ENCODE measurements around the gene ACOT7.

DNA sequence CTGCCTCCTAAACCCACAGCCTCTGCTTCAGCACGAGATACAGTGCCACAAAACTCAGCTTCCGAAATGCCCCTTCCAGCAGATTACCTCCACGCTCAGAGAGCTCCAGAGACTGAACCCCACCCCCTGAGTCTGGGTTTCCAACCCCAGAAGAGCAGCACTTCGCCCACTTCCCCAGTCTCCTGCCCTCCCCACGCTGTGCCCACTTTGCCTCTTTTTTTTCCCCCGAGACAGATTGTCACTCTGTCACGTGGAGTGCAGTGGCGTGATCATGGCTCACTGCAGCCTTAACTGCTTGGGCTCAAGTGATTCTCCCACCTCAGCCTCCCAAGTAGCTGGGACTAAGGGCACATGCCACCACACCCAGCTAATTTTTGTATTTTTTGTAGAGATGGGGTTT, 167.9 kb downstream of the ACOT7 start:
- TF ChIP-seq, protein P1, sequence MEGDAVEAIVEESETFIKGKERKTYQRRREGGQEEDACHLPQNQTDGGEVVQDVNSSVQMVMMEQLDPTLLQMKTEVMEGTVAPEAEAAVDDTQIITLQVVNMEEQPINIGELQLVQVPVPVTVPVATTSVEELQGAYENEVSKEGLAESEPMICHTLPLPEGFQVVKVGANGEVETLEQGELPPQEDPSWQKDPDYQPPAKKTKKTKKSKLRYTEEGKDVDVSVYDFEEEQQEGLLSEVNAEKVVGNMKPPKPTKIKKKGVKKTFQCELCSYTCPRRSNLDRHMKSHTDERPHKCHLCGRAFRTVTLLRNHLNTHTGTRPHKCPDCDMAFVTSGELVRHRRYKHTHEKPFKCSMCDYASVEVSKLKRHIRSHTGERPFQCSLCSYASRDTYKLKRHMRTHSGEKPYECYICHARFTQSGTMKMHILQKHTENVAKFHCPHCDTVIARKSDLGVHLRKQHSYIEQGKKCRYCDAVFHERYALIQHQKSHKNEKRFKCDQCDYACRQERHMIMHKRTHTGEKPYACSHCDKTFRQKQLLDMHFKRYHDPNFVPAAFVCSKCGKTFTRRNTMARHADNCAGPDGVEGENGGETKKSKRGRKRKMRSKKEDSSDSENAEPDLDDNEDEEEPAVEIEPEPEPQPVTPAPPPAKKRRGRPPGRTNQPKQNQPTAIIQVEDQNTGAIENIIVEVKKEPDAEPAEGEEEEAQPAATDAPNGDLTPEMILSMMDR (IDR thresholded peaks at IDR 0.05) = no peak
- TF ChIP-seq POLR2AphosphoS5 (IDR thresholded peaks at IDR 0.05) = no peak
- no peak for TF ChIP-seq POLR2A (IDR thresholded peaks at IDR 0.05)
- TF ChIP-seq EP300 (IDR thresholded peaks at IDR 0.05; ENCODE audit: low read depth) = no peak

Measured in transverse colon (tissue), 4 donors.